Inferior parietal cortex (tissue), 1 donor: Measurements from ENCODE around the gene KLHL8.
"Not testable (repeated sequence)": the region's sequence is repeated elsewhere in the genome, so short reads cannot be mapped to it uniquely, and the experiment has no call there.

Experiments
- DNase-seq: peaks from one replicate; pipeline ENCODE4 v3.0.0-alpha.2; 2016; ENCODE audit errors: extremely low spot score

The KLHL8 gene

DNA sequence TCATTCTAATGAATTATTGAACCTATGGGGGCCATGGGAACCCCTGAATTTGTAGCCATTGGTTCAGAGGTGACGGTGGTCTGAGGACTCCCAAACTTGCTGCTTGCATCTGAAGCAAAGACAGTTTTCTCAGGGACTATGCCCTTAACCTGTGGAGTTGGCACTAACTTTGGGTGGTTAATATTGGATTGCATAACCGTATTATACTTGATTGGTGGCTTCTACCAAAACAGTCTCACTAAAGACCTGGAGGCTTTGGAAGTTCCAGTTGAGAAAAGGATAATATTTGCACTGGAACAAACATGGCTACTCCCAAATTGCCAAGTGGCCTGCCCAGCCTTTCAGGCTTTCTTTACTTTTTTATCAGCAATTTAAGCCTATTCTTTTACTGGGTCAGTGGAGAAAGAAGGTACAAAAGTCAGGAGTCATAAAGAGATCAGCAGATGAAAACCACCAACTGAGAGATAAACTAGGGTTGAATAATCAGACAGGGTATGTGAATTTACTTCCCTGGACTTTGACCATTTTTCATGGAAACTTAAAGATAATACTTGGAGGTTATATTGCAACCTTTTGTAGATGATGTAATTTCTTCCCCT, 7.9 kb upstream of the KLHL8 start:
- no peak for DNase-seq

DNA sequence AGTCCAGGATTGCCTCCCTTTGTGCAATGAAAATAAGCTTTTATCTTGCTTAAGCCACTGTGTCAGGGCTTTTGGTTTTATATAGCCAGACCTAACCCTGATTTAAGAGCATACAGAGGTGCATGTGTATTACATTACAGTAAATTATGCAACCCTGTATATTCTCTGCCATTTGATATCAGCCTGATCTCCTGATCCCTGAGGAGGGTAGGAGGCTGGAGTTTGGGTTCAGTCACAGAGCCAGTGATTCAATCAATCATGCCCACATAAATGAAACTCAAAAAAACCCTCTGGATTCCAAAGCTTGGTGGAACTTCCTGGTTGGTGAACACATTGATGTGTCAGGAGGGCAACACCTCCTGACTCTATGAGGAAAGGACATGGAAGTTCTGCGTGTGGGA, 7.3 kb upstream of the KLHL8 start:
- DNase-seq = no peak

DNA sequence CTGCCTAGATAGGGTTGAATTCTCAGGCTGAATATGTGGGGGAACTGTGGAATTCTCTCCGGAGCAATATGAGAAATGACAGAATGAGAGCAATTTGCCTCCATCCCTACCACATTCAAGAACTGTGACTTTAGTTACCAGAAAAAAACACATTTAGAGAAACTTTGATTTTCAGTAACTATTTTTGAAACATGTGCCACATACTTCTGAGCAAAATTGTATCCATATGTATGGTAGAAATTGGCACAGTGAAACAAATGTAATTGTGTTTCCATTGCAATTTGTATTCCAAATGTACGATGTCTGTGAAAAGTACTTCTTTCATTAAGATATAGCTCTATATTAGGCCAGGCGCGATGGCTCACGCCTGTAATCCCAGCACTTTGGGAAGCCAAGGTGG, 5.5 kb upstream of the KLHL8 start:
- no peak for DNase-seq

DNA sequence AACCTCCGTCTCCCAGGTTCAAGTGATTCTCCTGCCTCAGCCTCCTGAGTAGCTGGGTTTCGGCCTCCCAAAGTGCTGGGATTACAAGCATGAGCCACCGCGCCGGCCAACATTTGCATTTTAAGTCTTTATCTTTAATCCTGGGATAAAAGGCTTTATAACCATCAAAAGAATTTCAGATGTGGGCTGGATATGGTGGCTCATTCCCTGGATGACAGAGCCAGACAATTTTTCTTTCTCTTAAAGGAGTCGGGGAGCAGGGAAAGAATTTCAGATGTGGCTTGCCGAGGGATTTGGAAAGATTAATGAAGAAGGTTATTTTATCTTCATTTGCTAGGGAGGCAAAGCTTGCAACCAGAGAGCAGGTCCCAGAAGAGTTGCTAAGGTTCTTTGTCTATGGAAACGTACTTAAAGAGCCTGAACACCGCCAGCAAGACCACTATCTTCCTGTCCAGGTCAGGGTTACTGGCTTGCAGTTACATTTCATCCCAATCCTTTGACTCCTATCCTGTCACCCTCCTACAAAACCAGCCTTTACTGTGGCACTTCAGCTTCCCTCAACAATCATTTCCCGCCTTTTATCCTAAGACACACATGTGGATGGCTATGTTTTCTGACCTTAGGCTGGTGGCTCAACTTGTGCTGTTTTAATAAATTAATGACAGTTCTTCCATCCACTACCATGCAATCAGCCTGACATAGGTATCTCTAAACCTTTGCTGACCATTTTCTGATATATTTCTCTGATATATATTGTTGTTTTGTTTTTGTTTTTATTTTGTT, 3.9 kb upstream of the KLHL8 start:
- DNase-seq = no peak

DNA sequence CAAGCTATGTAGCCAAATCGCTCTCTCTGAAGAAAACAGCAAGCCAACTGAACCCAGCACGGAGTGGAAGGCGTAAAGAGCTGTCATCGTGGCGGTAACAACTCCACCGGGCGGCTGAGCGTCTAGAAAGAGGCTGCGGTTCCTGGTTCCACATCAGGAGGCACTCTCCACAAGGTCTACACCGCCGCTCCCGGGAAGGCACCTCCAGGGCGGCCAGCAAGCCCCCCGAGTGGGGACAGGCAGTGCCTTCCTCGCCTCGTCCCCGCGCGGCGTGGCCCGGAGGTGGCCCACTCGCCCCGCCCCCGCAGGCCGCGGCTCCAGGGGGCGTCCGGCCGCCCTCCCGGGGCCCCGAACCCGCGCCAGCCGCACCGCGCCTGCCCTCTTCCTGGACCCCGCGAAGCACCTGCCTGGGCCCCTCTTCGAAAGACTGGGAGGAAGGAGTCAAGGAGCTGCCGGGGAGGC, 755 bp downstream of the KLHL8 start:
- DNase-seq = no peak

DNA sequence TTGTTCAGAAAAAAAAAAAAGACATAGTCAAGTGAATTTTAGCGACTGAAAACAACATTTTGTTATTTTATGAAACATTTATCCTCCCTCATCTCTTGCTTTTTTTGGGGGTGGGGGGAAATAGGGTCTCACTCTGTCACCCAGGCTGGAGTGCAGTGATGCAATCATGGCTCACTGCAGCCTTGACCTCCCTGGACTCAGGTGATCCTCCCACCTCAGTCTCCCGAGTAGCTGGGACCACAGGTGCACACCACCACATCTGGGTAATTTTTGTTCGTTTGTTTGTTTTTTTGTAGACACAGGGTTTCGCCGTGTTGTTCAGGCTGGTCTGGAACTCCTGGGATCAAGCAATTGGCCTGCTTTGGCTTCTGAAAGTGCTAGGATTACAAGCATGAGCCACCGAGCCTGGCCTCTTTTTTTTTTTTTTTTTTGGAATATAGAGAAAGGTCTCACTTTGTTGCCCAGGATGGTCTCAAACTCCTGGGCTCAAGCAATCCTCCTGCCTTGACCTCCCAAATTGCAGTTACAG, 3.1 kb downstream of the KLHL8 start:
- DNase-seq = not testable (repeated sequence)

DNA sequence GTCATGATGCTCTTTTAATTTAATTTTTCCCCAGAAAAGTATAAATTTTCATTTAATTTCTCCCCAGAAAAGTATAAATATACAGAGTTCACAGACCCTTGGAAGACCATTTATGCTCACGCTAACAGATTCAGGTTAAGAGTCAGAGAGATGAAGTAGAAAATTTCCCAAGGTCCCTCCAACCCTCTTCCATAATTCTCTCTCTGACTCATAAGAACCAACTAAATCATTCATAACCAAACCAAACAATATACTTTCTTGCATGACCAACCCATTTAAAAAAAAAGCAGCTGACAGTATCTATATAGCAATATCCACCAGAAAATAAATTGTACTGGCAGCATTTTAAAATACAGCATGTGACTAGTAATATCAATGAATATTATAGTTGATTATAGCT, 3.9 kb downstream of the KLHL8 start:
- DNase-seq = no peak

DNA sequence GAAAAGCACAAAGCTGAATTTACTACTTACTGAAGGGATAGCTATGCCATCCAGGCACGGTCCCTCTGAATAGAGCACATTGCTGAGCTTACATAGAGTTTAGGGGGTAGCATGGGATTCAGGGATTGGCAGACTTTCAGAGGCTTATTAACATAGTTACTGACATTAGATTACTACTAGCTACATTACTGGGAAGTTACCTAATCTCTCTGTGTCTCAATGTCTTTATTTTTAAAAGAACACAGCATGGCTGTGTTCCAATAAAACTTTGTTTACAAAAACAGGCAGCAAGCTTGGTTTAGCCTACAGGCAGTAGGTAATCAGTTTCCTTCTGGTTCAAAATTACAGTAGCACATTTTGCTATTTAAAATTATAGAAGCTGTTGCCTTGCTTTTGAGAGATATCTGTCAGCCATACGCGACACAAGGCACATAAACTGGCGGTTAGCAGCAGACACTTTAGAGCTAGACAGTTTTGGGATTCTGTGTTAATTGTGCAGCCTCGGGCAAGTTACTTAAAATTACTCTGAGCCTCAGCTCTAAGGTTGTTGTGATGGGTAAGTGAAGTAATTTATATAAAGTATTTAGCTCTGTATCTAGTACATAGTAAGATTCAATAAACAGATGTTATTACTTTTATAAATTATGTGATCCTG, 6.9 kb downstream of the KLHL8 start:
- DNase-seq = no peak

DNA sequence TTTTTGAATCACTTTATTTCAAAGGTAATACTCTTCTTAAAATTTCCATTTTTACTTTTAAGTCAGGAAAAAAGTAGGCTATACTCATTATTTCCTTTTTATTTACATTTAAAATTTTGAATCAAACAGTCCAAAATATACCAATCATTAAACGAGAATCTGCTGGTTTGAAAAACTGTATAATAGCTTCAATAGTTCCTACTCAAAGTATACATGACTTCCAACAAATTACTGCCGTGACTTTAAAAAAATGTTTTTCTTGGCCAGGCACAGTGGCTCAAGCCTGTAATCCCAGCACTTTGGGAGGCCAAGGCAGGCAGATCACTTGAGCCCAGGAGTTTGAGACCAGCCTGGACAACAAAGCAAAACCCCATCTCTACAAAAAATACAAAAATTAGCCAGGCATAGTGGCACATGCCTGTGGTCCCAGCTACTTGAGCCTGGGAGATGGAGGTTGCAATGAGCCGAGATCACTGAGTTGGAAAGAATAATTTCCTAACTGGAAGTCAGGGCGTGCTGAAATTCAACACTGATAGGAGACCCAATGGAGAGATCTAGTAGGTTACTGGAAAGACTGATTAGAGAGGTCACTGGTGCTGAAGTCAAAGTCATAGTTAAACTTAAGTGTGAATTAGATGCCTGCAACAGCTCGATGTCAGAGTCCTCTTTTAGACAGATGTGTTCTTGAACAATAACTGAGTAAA, 9.0 kb downstream of the KLHL8 start:
- no peak for DNase-seq

DNA sequence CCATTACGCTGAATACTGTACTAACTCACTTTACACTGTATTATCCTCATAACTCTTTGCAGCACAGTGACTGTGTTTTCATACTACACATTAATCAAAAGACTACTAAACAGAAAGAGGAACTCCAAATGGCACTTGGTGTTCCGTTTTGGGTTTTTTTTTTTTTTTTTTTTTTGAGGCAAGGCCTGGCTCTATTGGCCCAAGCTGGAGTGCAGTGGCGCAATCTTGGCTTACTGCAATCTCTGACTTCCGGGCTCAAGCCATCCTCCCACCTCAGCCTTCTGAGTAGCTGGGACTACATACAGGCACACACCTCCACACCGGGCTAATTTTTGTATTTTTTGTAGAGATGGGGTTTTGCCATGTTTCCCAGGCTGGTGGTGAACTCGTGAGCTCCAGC, 10.7 kb downstream of the KLHL8 start:
- DNase-seq = no peak

DNA sequence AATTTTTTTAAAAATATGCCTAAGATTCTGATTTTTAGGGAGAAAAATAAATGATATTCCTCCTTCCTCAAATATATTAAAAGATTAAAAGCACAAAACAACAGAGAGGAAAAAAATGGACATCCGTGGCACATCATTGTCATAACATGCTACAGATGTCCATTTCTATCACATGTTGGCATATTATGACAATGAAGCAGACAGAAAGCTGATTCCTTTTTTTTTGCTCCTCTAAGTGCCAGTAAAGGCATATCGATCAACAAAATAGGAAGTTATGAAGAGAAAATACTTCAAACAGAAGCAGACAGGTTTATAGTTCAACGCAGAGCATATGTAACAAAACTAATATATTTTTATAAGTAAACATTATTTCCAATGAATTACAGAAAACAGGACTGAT, 11.2 kb downstream of the KLHL8 start:
- DNase-seq = no peak

DNA sequence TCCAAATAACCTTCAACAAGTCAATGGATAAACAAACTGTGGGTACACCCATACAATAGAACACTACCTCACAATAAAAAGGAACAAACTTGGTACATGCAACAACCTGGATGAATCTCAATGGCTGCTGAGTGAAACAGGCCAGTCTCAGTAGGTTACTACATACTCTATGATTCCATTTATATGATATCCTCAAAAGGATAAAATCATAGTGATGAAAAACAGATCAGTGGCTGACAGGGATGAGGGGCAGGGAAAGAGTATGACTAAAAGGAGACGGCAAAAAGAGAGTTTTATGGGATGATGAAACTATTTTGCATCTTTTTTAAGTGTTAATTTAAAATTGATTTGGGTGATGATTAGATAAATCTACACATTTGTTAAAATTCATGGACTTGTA, 15.9 kb downstream of the KLHL8 start:
- no peak for DNase-seq

DNA sequence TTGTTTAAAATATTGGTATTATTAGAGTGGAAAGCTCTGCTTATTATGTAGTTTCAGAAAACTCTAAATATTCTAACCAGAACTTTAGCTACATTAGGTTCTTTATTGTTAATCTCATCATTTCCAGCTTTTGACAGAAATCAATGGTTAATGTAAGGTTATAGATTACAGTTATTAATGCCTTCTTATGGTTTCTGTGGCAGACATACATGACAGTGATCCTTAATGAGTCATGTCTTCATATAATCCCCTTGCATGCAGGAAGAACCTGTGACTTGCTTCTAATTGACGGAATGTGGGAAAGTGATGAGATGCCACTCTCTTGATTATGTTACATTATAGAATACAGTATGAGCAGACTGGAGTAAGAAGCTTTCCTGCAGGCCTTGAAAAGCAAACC, 23.5 kb downstream of the KLHL8 start:
- no peak for DNase-seq

DNA sequence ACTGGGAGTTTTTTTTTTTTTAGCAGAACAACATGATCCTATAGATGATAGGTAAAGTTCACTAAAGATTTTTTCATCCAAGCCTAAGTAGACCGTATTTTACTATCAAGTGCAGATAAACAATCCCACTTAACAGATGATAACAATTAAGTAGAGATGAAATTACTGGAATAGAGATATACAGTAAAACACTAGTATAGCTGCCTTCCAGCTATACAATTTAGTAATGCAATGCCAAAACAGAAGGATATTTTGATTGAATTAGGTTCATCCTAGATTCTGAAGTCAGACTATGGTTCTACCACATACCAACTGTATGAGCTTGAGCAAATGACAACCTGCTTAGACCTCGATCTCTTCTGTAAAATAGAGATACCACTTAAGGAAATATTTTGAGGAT, 24.3 kb downstream of the KLHL8 start:
- no peak for DNase-seq

DNA sequence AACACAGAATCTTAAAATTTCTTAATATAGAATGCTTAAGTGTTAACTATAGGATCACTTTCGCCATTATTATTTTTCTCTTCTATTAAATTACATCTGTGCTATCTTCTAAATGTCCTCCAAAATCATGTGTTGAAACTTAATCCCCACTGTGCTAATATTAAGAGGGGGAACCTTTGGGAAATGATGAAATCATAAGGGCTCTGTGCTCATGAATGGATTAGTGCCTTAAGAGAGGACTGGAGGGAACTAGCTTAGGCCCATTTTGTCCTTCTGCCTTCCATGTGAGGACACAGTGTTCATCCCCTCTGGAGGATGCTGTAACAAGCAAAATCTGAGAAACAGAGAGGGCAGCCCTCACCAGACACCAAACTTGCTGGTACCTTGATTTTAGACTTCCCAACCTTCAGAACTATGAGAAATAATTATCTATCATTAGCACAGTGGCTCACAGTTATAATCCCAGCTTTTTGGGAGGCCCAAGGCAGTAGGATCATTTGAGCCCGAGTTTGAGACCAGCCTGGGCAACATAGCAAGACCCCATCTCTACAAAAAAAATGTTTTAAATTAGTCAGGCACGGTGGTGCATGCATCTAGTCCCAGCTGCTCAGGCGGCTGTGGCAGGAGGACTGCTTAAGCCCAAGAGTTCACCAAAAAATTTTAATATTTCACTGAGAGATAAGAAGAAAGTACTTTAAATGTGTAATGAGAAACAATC, 26.3 kb downstream of the KLHL8 start:
- DNase-seq = no peak

DNA sequence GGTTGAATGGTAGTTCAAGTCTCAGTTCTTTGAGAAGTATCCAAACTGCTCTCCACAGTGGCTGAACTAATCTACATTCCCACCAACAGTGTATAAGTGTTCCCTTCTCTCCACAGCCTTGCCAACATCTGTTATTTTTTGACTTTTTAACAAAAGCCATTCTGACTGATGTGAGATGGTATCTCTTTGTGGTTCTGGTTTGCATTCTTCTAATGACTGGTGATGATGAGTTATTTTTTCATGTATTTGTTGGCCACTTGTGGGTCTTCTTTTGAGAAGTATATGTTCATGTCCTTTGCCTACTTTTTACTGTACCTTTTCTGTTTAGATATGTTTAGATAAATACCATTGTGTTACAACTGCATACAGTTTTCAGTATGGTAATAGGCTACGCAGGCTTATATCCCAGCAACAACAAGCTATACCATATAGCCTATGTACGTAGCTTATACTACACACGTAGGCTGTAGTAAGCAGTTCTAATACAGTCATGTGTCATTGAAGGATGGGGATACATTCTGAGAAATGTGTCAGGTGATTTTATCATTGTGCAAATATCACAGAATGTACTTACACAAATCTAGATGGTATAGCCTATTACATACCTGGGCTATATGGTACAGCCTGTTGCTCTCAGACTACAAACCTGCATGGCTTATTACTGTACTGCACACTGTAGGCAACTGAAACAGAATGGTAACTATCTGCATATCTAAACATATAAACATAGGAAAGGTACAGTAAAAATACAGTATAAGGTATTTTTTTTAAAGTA, 28.1 kb downstream of the KLHL8 start:
- DNase-seq = no peak

DNA sequence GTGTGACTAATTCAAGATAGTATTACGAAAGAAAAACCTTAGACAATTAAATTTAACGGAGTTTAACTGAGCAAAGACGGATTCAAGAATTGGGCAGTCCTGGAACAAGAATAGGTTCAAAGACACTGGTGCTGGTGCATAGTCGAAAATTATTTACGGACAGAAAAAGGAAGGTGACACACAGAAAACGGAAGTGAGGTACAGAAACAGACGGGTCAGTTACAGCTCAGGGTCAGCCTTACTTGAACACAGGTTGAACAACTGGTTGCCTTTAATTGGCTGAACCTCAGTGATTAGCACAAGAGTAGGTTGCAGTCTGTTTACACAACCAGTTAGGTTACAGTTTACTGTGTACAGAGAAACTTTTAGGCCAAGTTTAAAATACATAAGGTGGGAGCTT, 31.5 kb downstream of the KLHL8 start:
- no peak for DNase-seq

DNA sequence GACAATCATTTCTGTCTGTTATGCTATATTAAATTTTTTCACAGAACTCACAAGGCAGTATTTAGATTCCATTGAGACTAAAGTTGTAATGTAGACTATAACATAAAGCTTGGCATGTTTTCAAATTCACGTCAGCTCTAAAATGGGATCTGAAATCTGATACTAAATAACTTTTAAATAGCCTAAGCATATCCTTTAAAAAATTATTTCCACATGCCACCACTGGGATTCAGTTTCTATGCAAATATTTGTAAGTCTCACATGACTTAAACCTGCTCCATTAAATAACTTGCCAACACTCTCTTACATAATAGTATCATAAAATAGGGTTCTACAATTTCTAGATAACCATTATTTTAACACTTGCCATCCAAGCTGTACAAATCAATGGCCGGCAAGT, 32.4 kb downstream of the KLHL8 start:
- DNase-seq = no peak

DNA sequence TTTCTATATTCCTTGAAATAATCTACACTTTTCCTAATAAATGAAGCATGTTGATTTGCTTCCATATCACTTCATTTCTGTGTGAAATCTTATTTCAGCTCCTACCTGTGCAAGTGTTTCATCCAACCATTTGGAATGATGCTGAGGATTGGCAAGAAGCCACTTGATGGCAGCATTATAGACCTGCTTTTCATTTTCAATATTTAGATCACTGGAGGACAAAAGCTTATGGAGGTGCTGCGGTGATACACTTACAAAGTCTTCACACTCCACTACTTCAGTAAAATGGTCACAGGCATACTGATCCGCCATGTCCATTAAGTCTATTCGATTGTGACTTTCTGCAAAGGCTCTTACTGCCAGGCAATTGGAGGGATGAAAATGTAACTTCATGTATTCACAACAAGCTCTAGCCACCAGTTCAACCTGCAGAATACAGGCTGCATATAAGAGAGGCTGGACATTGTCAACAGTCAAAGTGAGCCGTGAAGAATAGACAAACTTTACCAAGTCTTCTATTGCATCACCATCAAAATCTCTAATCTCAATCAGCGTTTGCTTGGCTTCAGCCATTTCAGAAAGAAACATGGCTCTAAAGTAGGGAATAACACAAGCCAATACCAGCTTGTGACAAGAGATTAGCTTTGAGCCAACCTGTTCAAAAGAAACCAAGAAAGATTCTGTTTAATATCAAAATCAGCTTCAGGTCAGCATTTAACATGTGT, 35.1 kb downstream of the KLHL8 start:
- no peak for DNase-seq

DNA sequence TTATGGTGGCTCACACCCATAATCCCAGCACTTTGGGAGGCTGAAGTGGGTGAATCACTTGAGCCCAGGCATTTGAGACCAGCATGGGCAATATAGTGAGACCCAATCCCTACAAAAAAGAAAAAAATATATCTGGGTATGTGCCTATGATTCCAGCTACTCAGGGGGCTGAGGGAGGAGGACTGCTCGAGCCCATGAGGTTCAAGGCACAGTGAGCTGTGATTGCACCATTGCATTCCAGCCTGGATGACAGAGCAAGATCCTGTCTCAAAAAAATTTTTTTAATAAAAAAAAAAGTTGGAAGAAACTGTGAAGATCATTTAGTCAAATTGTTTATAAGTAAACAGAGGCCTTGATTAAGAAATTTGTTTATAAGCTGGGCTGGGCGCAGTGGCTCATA, 39.7 kb downstream of the KLHL8 start:
- no peak for DNase-seq
